Activated CD4-positive, alpha-beta T cell treated with anti-CD3 and anti-CD28 coated beads for 1 hour (primary cell): ENCODE measurements around the gene POLK.
"Not testable (repeated sequence)": the region's sequence is repeated elsewhere in the genome, so short reads cannot be mapped to it uniquely, and the experiment has no call there.

Source experiments
- DNase-seq: peaks from one replicate; pipeline ENCODE4 v3.0.0-alpha.2; 2020

POLK gene

GRCh38 chr5:75552764-75553163, 41.1 kb downstream of the POLK start:
- no peak for DNase-seq

DNA sequence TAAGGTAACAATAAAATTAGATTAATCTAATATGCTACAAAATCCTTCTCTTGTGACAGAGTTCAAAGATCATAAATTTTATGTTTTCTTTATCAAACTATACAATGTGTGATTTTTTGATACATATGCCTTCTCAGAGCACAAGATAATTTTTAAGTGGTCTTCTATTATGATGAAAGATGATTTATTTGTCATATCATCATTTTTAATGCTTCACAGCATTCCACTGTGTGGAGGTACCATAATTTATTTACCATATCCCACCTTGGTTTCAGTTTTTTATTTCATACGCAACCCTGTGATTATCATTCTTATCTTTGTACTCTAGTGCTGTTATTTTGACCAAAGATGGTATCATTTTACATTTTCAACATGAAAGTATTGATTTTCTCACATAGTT, 41.7 kb downstream of the POLK start:
- no peak for DNase-seq

GRCh38 chr5:75558221-75558620, 46.5 kb downstream of the POLK start:
- no peak for DNase-seq

GRCh38 chr5:75558981-75559632, 47.4 kb downstream of the POLK start:
- no peak for DNase-seq

- not testable (repeated sequence) for DNase-seq
Observed at GRCh38 chr5:75560655-75561054, 49.0 kb downstream of the POLK start.

- not testable (repeated sequence) for DNase-seq
Observed at GRCh38 chr5:75565991-75566709, 54.5 kb downstream of the POLK start.

DNA sequence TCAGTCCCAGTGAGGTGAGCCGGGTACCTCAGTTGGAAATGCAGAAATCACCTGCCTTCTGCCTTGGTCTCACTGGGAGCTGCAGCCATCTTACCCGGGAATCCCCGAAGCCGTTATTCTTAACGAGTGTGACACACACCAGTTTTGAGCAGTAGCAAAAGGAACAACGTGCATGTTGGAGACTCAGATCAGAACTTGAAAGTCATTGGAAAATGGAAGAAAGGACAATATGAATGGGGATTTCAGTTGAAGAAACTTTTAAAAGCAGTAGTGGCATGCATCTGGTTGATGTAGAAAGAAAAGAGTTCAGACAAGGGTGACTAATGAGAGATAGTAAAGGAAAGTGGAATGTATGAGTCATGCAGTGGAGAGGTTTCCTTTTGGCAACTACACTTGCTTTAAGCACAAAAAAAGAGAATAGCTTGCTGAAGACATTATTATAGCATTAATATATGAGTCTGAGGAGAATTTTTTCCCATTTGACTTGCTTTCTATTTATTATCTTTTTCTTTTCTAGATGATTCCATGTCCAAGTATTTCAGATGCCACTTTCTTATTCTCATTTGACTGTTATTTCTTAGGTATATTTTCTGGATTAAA, 55.1 kb downstream of the POLK start:
- peak; percentile 8 for DNase-seq

- DNase-seq = no peak
Observed at GRCh38 chr5:75567710-75568109, 56.0 kb downstream of the POLK start.

GRCh38 chr5:75568202-75568601, 56.5 kb downstream of the POLK start:
- DNase-seq = no peak

DNA sequence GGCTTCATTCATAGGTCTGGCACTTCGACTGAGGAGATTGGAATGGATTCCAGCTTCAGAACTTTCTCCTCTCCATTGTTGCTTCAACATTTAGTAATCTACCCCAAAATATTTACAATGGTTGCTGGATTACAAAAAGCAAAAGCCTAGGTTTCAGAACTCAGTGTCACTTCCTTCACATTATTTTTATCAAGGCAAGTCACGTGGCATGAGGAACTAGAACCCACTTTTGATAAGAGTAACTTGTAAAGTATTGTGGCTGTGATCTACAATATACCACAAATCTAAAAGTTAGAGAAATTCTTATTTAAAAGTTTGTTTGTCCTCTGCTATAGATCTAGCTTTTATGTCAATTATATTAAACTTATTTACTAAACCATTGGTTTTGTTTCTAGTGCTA, 59.9 kb downstream of the POLK start:
- DNase-seq = no peak

DNA sequence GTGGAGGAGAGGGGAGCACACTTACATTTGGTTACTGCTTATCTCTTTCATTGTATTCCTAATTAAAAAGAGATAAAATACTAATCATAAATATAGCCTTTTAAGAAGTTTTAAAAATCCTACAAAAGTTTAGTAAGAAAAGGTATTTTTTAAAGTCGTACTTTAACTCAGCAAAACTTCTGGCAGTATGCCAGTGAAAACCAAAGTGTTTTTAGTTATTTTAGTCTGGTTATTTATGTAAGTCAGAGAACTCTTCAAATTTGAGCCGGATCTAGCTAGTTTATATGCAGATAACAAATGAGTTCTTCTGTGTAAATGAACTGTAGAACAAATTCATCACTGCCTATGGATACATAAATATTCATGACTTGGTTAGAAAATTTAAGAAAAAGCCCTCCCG, 63.1 kb downstream of the POLK start:
- no peak for DNase-seq

DNA sequence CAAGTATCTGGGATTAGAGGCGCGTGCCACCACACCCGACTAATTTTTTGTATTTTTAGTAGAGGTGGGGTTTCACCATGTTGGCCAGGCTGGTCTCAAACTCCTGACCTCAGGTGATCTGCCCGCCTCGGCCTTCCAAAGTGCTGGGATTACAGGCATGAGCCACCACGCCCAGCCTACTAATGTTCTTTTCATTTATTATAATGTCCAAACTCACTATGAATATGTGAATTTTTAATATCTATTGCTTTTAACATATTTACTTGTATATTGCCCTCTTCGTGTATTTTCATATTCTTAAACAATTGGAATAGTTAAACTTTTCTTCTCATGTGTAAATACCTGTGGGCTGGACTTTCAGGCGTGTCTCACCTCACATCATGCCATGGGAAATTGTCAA, 66.6 kb downstream of the POLK start:
- not testable (repeated sequence) for DNase-seq

DNA sequence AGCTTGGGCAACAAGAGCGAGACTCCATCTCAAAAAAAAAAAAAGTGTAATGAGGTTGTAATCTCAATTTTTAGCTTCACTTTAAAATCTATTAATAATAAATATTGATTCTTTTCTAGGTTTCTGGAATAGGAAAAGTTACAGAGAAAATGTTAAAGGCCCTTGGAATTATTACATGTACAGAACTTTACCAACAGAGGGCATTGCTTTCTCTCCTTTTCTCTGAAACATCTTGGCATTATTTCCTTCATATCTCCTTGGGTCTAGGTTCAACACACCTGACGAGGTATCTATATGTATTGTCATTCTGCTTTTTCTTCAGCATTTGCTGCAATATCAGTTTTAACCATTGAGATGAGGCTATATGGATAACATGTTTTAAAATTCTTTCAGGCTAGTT, 73.0 kb downstream of the POLK start:
- no peak for DNase-seq

- no peak for DNase-seq
Observed at GRCh38 chr5:75588666-75589065, 77.0 kb downstream of the POLK start.

DNA sequence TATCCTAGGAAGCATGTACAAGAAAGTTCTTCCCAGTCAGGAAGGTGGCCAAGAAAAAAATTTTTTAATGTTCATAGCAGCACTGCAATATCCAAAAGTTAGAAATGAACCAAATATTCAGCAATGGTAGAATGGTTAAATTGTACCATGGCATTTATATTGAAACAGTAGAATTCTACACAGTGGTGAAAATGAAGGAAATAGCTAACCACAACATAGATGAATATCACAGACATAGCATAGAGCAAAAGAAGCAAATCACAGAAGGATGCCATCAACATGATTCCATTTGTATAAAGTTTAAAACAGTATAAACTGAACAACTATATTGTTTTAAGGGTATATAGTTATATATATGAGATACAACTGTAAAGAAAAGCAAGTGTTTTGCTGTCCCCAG, 88.8 kb downstream of the POLK start:
- DNase-seq = no peak

- no peak for DNase-seq
Observed at GRCh38 chr5:75601567-75601966, 89.9 kb downstream of the POLK start.

DNA sequence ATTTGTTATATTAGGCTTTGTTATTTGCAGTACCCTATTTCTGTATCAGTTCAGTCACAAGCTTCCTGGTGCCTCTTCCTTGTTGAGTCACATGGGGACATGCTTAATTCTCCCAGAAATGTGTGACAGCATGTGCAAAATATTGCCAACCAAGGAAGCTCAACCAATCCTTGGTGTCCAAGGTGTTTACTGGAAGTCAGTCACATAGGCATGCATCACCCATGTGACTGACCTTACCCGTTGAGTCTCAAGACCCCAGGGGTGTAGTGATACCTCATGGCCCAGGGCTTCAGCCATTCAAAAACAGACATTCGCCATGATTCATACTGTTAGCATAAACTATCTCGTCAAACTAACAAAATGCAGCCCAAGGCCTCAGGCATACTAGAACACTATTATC, 90.3 kb downstream of the POLK start:
- DNase-seq = no peak

- no peak for DNase-seq
Observed at GRCh38 chr5:75603371-75603770, 91.7 kb downstream of the POLK start.

DNA sequence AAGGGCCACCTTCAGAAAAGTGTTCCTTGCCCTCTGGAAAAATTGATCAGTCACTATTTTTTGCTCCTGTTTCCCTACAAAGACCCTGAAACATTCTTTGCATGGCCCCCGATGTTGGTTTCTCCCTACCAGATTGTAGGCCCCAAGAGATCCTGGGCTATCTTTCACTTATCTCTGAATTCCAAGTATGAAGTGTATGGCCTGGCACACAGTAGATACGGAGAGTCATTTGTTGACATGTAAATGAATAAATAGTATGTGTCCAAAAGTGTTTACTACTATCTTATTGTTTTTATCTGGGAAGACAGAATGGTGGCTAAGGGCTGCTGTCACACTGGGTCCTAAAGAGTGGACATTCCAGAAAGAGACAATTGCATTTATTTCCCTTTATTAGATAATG, 92.1 kb downstream of the POLK start:
- no peak for DNase-seq

DNA sequence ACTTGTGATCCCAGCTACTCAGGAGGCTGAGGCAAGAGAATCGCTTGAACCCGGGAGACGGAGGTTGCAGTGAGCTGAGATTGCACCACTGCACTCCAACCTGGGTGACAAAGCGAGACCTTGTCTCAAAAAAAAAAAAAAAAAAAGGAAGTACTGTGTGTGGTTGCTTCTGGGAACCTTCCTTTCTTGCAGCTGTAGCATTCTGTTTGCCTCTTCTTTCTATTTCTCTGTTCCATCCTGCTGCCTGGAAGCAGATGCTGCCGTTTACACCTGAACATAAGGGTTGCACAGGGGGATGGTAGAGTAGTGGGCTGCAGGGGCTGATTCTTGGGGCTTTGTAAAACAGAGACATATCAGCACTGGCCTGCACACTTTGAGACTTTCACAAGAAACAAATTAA, 95.7 kb downstream of the POLK start:
- DNase-seq = not testable (repeated sequence)

DNA sequence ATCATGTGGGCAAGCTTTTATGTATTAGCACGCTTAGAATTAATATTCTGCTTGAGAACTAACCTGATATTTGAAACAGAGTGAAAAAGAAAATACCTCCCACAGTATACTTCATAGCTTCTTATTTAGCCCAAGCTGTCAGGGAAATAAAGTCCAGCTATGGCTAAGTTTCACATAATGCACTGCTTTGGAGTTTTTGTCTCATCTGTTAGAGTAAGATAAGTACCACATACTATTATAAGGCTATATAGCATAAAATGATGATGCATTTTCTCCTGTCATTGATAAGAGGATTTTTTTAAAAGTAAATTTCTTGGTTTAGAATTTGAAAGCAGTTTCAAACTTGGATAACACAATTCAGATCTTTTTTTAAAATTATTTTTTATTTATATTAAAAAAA, 97.2 kb downstream of the POLK start:
- no peak for DNase-seq

DNA sequence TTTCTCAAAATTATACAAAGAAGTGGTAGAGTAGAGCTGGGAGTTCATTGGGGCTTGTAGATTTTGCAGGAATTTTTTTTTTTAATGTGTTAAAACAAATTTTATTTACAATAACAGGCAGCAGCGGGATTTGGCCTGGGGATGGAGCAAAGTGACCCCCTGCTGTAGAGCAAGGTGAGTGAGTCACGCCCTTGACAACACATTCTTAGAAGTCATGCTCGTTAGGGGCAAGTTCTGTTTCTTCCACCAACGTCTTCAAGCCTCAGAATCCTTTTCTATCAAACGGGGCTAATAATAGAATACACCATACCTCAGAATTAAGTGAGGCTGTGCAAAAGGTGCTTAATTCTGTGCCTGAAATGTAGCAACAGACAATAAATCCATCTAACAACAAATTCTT, 98.5 kb downstream of the POLK start:
- DNase-seq = no peak

GRCh38 chr5:75610859-75611310, 99.2 kb downstream of the POLK start:
- not testable (repeated sequence) for DNase-seq
